GM12874 (cell line): ENCODE measurements around the gene CAPN3.

ENCODE experiments used
- TF ChIP-seq, protein P1 (sequence below): IDR thresholded peaks from 2 replicates; pipeline ENCODE4 v1.5.1; 2011; ENCODE audit warnings: low read depth, mild to moderate bottlenecking, control low read depth, low read length, moderate library complexity; ENCODE audit not compliant: insufficient read depth

Gene CAPN3

GRCh38 chr15:42445551-42445950 lies 86.2 kb downstream of the CAPN3 start:
- TF ChIP-seq, protein P1, sequence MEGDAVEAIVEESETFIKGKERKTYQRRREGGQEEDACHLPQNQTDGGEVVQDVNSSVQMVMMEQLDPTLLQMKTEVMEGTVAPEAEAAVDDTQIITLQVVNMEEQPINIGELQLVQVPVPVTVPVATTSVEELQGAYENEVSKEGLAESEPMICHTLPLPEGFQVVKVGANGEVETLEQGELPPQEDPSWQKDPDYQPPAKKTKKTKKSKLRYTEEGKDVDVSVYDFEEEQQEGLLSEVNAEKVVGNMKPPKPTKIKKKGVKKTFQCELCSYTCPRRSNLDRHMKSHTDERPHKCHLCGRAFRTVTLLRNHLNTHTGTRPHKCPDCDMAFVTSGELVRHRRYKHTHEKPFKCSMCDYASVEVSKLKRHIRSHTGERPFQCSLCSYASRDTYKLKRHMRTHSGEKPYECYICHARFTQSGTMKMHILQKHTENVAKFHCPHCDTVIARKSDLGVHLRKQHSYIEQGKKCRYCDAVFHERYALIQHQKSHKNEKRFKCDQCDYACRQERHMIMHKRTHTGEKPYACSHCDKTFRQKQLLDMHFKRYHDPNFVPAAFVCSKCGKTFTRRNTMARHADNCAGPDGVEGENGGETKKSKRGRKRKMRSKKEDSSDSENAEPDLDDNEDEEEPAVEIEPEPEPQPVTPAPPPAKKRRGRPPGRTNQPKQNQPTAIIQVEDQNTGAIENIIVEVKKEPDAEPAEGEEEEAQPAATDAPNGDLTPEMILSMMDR = no peak

- TF ChIP-seq, protein P1 = no peak
Observed at GRCh38 chr15:42447599-42447998, 88.3 kb downstream of the CAPN3 start.

DNA sequence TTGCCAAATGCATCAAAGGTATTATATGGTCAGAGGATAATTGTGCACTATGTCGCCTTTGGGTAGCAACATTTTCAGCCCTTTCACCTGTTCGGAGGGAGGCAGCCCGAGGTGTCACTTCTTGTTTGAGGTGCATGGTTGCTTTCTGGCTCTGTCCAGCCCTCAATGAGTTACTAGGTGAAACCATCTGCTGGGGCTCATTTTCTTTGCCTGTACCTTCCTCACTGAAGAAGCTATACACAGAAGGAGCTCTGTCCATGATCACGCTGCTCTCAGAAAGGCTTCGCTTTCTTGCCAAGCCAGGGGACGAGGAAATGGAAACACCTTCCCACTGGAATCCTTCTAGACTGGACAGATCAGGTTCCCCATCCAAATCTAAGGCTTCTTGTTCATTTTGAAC lies 89.0 kb downstream of the CAPN3 start:
- TF ChIP-seq, protein P1 = no peak

- TF ChIP-seq, protein P1 = no peak
Observed at GRCh38 chr15:42449770-42450424, 90.6 kb downstream of the CAPN3 start.

DNA sequence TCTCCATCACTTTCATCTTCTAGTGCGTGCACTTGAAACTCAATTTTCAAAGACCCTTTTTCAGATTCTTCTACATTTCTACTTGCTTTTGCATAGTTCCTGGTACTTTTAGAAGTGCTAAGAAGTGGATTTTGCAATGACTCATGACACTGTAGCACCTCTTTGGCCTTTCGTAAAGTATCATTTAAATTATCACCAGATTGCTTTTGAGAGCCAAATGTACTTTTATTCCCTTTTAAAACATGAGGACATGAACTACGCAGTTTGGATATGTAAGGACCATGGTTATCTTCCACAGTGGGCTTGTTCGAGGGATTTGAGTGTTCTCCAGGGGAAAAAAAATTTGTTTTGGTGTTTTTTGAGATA lies 91.1 kb downstream of the CAPN3 start:
- TF ChIP-seq, protein P1 = no peak

GRCh38 chr15:42453826-42454225 lies 94.5 kb downstream of the CAPN3 start:
- TF ChIP-seq, protein P1 = no peak

DNA sequence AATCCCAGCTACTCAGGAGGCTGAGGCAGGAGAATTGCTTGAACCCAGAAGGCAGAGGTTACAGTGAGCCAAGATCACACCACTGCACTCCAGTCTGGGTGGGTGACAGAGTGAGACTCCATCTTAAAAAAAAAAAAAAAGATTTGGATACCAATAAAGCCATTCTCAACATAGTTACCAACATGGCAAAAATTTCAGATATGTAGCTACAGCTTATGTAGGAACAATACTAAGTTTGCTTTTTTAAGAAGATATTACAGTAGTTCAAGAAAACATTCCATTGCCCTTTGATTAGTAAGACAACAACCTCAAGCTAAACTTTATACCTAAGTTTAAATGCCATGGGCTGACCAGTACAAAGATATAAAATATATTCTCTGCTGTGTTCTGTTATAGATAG lies 97.2 kb downstream of the CAPN3 start:
- TF ChIP-seq, protein P1 = no peak
